GM15510 (cell line): Measurements from ENCODE around the gene HHIPL1.

Experiments
- POLR2A ChIP-seq: IDR thresholded peaks from 3 replicates; pipeline ENCODE4 v1.6.1; 2011; ENCODE audit warnings: borderline replicate concordance; ENCODE audit not compliant: insufficient read length; ENCODE audit errors: extremely low read depth

The HHIPL1 gene

DNA sequence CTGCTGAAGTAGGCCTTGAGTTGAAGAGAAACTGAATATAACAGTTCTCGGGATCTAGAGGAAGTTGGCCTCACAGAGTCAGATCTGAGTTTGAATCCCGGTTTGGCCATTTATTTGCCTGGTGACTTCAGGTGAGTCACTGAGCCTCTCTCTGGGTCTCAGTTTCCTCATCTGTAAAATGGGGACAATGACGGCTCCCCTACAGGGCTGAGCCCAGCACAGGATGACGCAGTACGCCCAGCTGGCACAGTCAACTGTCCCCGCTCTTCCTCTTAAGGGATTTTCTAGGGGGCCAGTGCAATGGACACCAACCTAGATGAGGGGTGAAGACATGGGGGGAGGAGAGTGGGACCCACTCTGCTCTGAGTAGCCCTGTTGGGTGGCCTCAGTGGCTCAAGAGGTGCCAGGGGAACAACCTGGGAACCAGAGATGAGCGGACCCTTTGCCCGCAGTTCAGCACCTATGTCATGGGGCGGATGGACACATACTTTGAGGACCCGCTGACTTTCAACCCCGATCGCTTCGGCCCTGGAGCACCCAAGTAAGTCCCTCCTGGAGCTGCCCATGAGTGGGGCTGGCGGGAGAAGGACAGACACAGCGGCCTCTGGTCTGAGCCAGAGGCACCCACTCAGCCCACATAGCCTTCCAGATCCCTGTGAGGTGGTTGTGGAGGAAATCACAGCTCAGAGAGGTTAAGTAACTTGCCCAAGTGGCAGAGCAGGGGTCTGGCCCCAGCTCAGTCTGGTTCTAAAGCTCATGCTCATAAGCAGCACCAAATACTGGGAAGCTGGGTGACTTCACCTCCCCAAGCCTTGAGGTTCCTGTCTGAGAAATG lies 80.2 kb downstream of the HHIPL1 start:
- no peak for TF ChIP-seq POLR2A

DNA sequence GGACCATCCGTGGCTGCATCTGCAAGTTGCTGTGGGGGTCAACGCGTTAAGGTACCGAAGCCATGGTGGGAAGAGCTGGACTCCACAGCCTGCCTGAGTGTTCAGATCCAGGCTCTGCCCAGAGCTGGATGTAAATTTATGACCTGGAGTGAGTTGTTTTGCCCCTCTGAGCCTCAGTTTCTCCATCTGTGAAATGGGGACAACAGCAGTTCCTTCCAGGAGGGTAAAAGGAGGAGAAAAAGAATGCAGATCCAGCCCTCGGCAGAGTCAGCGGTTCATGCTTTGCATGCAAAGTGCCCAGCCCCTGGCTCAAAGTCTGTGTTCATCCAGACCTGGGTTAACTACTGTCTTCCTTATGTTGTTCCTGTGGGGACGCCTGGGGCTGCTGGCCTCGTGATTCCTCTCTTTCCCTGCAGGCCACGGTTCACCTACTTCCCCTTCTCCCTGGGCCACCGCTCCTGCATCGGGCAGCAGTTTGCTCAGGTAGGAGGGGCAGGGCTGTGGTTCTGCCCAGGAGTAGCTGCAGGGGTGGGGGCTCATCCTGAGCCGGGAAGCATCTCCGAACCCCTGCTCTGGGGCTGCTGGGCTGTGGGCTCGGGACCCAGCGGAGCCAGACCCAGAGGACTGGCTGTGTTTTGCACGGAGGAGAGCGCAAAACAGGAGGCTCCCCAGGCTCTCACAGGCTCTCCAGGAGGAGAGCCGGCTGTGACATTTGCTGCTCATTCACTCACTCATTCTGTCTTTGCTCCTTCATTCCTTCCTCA lies 81.0 kb downstream of the HHIPL1 start:
- no peak for TF ChIP-seq POLR2A

DNA sequence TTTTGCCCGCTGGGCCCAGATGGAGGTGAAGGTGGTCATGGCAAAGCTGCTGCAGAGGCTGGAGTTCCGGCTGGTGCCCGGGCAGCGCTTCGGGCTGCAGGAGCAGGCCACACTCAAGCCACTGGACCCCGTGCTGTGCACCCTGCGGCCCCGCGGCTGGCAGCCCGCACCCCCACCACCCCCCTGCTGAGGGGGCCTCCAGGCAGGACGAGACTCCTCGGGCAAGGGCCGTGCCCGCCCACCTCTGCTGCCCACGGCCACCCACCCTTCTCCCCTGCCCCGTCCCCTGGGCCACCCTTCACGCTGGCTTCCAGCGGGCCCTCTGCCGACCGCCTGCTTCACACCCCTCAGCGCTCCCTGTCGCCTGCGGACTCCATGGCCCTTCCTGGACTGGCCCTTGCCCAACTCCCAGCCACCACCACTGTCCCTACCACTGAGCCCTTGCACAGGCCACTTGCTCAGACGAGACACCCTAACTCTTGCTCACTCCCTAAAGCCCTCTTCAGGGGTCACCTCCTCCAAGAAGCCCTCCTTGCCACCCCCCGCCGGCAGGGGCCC lies 81.7 kb downstream of the HHIPL1 start:
- TF ChIP-seq POLR2A, result no peak

DNA sequence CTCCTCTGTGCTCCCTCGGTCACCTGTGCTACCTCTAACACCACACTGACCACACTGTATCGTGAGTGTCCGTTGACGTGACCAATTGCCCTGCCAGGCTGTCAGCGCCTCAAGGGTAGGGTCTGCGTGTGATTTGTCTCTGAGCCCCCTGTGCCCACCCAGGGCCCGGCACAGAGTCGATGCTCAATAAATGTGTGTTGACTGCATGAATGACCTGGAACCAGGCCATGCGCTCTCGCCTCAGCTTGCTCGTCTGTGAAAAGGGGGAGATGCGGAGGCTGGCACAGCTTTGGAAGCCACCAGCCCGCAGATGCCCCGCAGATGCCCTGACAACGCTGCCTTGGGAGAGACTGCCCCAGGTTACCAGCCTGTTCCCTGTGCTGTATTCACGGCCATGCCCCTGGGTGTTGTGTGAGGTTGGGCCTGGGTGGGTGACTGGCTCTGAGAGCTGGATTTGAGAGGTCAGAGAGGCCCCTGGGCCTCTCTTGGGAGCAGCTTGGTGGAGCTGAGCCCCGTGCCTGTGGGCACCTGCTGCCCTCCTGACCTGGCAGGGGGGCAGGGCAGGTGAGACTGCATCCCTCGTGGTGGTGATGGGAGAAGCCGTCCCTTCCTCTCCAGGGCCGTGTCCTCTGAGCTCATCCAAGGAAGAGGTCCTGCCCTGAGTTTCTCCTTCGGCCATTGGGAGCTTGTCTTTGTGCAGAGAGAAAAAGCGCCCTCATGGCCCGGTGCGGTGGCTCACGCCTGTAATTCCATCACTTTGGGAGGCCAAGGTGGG lies 82.4 kb downstream of the HHIPL1 start:
- TF ChIP-seq POLR2A, result no peak

DNA sequence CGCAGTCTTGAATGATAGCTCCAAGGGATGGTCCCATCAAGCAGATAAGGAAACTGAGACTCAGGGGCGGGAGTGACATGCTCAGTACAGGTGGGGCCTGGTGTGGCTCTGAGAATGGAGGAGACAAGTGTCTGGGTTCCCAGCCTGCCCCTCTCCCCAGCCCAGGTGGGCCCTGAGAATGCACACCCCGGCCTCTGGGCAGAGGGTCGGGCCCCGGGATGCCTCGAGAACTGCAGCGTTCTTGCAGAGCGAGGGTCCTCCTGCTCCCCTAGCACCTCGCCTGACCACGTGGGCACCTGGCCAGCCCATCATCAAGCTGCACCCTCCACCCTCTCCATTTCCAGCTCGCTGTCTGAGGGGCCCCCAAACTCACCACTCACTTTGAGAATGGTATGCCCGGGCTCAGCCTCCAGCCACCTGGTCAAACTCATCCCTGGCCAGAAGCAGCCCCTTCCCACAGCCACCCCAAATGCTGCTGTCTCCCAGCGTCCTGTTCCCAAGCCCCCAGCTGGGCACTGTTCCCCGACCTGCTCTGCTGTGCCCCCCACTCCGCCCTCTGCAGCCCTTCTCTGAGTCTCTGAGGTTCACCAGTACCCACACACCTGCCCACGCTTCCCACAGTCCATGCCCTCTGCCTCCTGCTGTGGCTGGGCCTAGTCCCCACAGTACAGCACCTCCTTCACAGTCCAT lies 83.4 kb downstream of the HHIPL1 start:
- TF ChIP-seq POLR2A, result no peak

DNA sequence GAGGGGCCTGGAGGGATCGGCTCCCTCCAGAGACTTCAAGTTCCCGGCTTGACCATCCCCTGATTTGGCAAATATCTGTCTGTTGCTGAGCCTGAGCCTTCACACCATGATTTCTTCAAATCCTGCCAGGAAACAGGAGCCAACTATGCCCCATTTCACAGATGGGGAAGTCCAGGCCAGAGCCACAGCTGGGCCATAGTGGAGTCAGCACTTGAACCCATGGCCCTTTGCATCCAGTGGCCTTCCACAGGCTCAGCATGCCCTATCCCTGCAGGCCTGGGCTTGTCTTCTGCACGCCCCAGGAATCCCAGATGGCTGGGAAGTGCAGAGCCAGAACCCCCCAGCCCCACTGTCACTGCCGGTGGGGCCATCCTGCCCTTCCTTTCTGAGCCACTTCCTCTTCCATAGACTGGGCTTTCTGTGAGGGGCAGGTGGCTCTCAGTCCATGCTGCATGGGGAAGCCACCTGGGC lies 84.1 kb downstream of the HHIPL1 start:
- TF ChIP-seq POLR2A, result no peak
